G401.6 (cell line): Measurements from ENCODE around the gene UCP2.

ENCODE experiments used
- FAIRE-seq: peaks from 2 replicates; lab custom pipeline; 2012; peaks lifted over from hg19 to GRCh38; lab: Jason Lieb, UNC

The UCP2 gene

GRCh38 chr11:74010306-74011300 is 28.0 kb upstream of the UCP2 start:
- FAIRE-seq: no peak

GRCh38 chr11:74009675-74010305 is 27.1 kb upstream of the UCP2 start:
- no peak for FAIRE-seq

GRCh38 chr11:74009230-74009547 is 26.5 kb upstream of the UCP2 start:
- FAIRE-seq: no peak

- no peak for FAIRE-seq
Observed at GRCh38 chr11:74008373-74009229, 26.0 kb upstream of the UCP2 start, which contains the start of gene UCP3. UCP3 (minus strand) TSS chr11:74009085; CDS start chr11:74007042, 2,043 bp downstream.

- no peak for FAIRE-seq
Observed at GRCh38 chr11:74007691-74008372, 25.2 kb upstream of the UCP2 start.

- FAIRE-seq: no peak
Observed at GRCh38 chr11:74006743-74007304, 24.2 kb upstream of the UCP2 start.

GRCh38 chr11:74005721-74006517 is 23.3 kb upstream of the UCP2 start:
- no peak for FAIRE-seq

- no peak for FAIRE-seq
Observed at GRCh38 chr11:74004759-74005615, 22.3 kb upstream of the UCP2 start.

- FAIRE-seq: no peak
Observed at GRCh38 chr11:74004046-74004695, 21.5 kb upstream of the UCP2 start.

- no peak for FAIRE-seq
Observed at GRCh38 chr11:74002832-74003231, 20.2 kb upstream of the UCP2 start.

GRCh38 chr11:74001822-74002286 is 19.2 kb upstream of the UCP2 start:
- no peak for FAIRE-seq

- no peak for FAIRE-seq
Observed at GRCh38 chr11:74000307-74001133, 17.9 kb upstream of the UCP2 start.

GRCh38 chr11:73999581-74000306 is 17.1 kb upstream of the UCP2 start:
- FAIRE-seq: no peak

- no peak for FAIRE-seq
Observed at GRCh38 chr11:73998846-73999575, 16.4 kb upstream of the UCP2 start.

- FAIRE-seq: no peak
Observed at GRCh38 chr11:73997120-73997770, 14.6 kb upstream of the UCP2 start.

- FAIRE-seq: no peak
Observed at GRCh38 chr11:73996161-73996747, 13.6 kb upstream of the UCP2 start.
